GM18909 (cell line): ENCODE measurements around the gene HMGXB4.
A peak's percentile ranks its signal among the peaks of the same experiment; 100 is the strongest.

Experiments used
- ATAC-seq: cut with Tn5 transposase; IDR thresholded peaks from one replicate; pipeline ENCODE4 v1.9.1; 2021; ENCODE audit warnings: mild to moderate bottlenecking; ENCODE audit not compliant: unreplicated experiment, poor library complexity

Gene HMGXB4

GRCh38 chr22:35344956-35345690, 87.8 kb downstream of the HMGXB4 start:
- peak; percentile 58 for ATAC-seq
